HEK293 (cell line): Measurements from ENCODE around the gene BTC.

ENCODE experiments used
- ATF2 ChIP-seq: fragments of 450-650 bp; formaldehyde crosslinking; IDR thresholded peaks from 2 replicates; pipeline ENCODE4 v1.5.1; 2016; ENCODE audit warnings: missing biosample characterization, missing genetic modification characterization, low read depth
- CTCF ChIP-seq: fragments of 450-650 bp; formaldehyde crosslinking; IDR thresholded peaks from 2 replicates; pipeline ENCODE4 v1.5.1; 2016; ENCODE audit warnings: missing biosample characterization, missing genetic modification characterization
- KLF10 ChIP-seq: fragments of 450-650 bp; IDR thresholded peaks from 2 replicates; pipeline ENCODE4 v1.5.1; 2018; ENCODE audit warnings: missing biosample characterization, mild to moderate bottlenecking, missing genetic modification characterization
- TCF7L2 ChIP-seq: IDR thresholded peaks from 2 replicates; pipeline ENCODE4 v1.6.1; 2011; ENCODE audit warnings: low read depth, mild to moderate bottlenecking, inconsistent platforms, low read length, moderate library complexity, borderline replicate concordance
- TRIM28 ChIP-seq: IDR thresholded peaks from 2 replicates; pipeline ENCODE4 v1.6.1; 2011; ENCODE audit warnings: low read length, control low read depth, borderline replicate concordance
- ZNF292 ChIP-seq: fragments of 450-650 bp; formaldehyde crosslinking; IDR thresholded peaks from 2 replicates; pipeline ENCODE4 v1.5.1; 2016; ENCODE audit warnings: low read depth, missing biosample characterization, missing genetic modification characterization, borderline replicate concordance
- ZNF398 ChIP-seq: fragments of 450-650 bp; formaldehyde crosslinking; IDR thresholded peaks from 2 replicates; pipeline ENCODE4 v1.5.1; 2017; ENCODE audit warnings: missing biosample characterization, missing genetic modification characterization
- ZNF426 ChIP-seq: fragments of 450-650 bp; formaldehyde crosslinking; IDR thresholded peaks from 2 replicates; pipeline ENCODE4 v1.5.1; 2017; ENCODE audit warnings: missing biosample characterization, missing genetic modification characterization, mild to moderate bottlenecking, inconsistent platforms, moderate library complexity
- ZNF629 ChIP-seq: fragments of 450-650 bp; formaldehyde crosslinking; IDR thresholded peaks from 2 replicates; pipeline ENCODE4 v1.5.1; 2017; ENCODE audit warnings: missing biosample characterization, missing genetic modification characterization
- ZNF692 ChIP-seq: fragments of 450-650 bp; formaldehyde crosslinking; IDR thresholded peaks from 2 replicates; pipeline ENCODE4 v1.5.1; 2016; ENCODE audit warnings: missing biosample characterization, missing genetic modification characterization
- TF ChIP-seq, protein P1 (sequence below): sonication (generic); formaldehyde crosslinking; IDR thresholded peaks from 2 replicates; pipeline ENCODE4 v1.8.1; 2022; ENCODE audit warnings: mild to moderate bottlenecking, moderate library complexity, missing genetic modification reagents

DNA sequence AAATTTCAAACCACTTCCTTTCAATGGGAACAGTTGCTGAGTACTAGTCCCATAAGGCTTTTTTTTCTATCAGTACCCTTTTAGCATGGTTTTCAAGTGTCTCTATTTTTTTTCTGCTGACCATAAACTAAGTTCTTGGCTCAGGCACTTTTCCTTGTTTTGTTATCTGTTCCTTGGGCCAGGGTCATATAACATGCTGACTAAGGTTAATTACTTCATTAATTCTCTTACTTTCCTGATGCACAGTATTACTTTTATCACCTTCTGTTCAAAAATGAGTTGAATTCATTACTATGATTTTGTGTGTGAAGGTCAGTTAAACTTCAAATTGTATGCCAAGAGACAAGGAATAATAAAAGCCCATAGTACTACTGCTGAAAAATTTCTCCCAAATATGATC is 19.7 kb upstream of the BTC start:
- no peak for TF ChIP-seq ZNF629 (tag by site-specific recombination)
- TF ChIP-seq TRIM28: no peak
- no peak for TF ChIP-seq CTCF (tag by site-specific recombination)
- TF ChIP-seq ZNF692 (tag by site-specific recombination): no peak
- no peak for TF ChIP-seq ZNF426 (tag by site-specific recombination)
- TF ChIP-seq KLF10 (tag by site-specific recombination): no peak
- no peak for TF ChIP-seq ATF2
- TF ChIP-seq ZNF398 (tag by site-specific recombination): no peak
- TF ChIP-seq, protein P1, sequence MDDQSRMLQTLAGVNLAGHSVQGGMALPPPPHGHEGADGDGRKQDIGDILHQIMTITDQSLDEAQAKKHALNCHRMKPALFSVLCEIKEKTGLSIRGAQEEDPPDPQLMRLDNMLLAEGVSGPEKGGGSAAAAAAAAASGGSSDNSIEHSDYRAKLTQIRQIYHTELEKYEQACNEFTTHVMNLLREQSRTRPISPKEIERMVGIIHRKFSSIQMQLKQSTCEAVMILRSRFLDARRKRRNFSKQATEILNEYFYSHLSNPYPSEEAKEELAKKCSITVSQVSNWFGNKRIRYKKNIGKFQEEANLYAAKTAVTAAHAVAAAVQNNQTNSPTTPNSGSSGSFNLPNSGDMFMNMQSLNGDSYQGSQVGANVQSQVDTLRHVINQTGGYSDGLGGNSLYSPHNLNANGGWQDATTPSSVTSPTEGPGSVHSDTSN (CRISPR knock-in tag): no peak
- no peak for TF ChIP-seq TCF7L2
- no peak for TF ChIP-seq ZNF292 (tag by site-specific recombination)
